ENCODE results near the gene IQSEC3. TPM values are rescaled to one million over a fixed set of nuclear protein-coding genes. Genes with fewer than 3 reads are reported as not detected.

Gene IQSEC3
- total RNA-seq, 1 experiment from 2014 or later: not detected

GRCh38 chr12:202081-202731, 135.6 kb downstream of the IQSEC3 start:
- CTCF ChIA-PET: interaction anchor here (1.3 kb wide), 1 partner anchor 11 kb away, joined by 3 read pairs; no protein-coding TSS in a partner anchor

GRCh38 chr12:203074-203461, 136.5 kb downstream of the IQSEC3 start:
- H3K27me3 Mint-ChIP-seq (ENCODE audit: insufficient read depth, unreplicated experiment): peaks cover 78% of the 10 kb centered on the region
- no peak overlapping the region for H3K4me3 Mint-ChIP-seq (ENCODE audit: unreplicated experiment)
- TF ChIP-seq CTCF (IDR thresholded peaks at IDR 0.05; ENCODE audit: unreplicated experiment): no peak
- H3K36me3 Mint-ChIP-seq (ENCODE audit: insufficient read depth, unreplicated experiment): peaks cover 6% of the 10 kb centered on the region
- intact Hi-C loops (cut with micrococcal nuclease): no loop called here
- no peak for DNase-seq (ENCODE audit: unreplicated experiment)
- H3K27ac Mint-ChIP-seq (ENCODE audit: low read depth, unreplicated experiment): no peak overlapping the region
- H3K4me1 Mint-ChIP-seq (ENCODE audit: insufficient read depth, unreplicated experiment): no peaks in the 10 kb centered on the region
- H3K9me3 Mint-ChIP-seq (ENCODE audit: unreplicated experiment): no peaks in the 10 kb centered on the region
- no TSS peak for BruUV-seq (replicated peaks)
- ChIA-PET POLR2A (no interaction called here), CTCF (no interaction called here)

More at GRCh38 chr12:202081-202731, 135.6 kb downstream of the IQSEC3 start:
- H3K4me3 Mint-ChIP-seq (ENCODE audit: unreplicated experiment): no peak overlapping the region
- H3K9me3 Mint-ChIP-seq (ENCODE audit: unreplicated experiment): no peaks in the 10 kb centered on the region
- POLR2A ChIA-PET: no interaction called here
- no peaks in the 10 kb centered on the region for H3K4me1 Mint-ChIP-seq (ENCODE audit: insufficient read depth, unreplicated experiment)
- DNase-seq (ENCODE audit: unreplicated experiment): no peak
- intact Hi-C loops (cut with micrococcal nuclease): no loop called here
- BruUV-seq (replicated peaks): no TSS peak
- TF ChIP-seq CTCF (IDR thresholded peaks at IDR 0.05; ENCODE audit: unreplicated experiment): no peak
- H3K27me3 Mint-ChIP-seq (ENCODE audit: insufficient read depth, unreplicated experiment): peaks cover 78% of the 10 kb centered on the region
- H3K36me3 Mint-ChIP-seq (ENCODE audit: insufficient read depth, unreplicated experiment): peaks cover 6% of the 10 kb centered on the region
- H3K27ac Mint-ChIP-seq (ENCODE audit: low read depth, unreplicated experiment): no peak overlapping the region

GRCh38 chr12:203462-204260, 137.1 kb downstream of the IQSEC3 start:
- TF ChIP-seq CTCF (IDR thresholded peaks at IDR 0.05; ENCODE audit: unreplicated experiment): no peak
- no peak for DNase-seq (ENCODE audit: unreplicated experiment)
- intact Hi-C loops (cut with micrococcal nuclease): no loop called here
- CTCF ChIA-PET: interaction anchor here (0.7 kb wide), 1 partner anchor 111 kb away, joined by 4 read pairs; no protein-coding TSS in a partner anchor
- Mint-ChIP-seq H3K27me3 (ENCODE audit: insufficient read depth, unreplicated experiment) (peaks cover 78% of the 10 kb centered on the region), H3K27ac (ENCODE audit: low read depth, unreplicated experiment) (no peak overlapping the region), H3K9me3 (ENCODE audit: unreplicated experiment) (no peaks in the 10 kb centered on the region), H3K4me1 (ENCODE audit: insufficient read depth, unreplicated experiment) (no peaks in the 10 kb centered on the region), H3K36me3 (ENCODE audit: insufficient read depth, unreplicated experiment) (peaks cover 6% of the 10 kb centered on the region), H3K4me3 (ENCODE audit: unreplicated experiment) (no peak overlapping the region)
- POLR2A ChIA-PET: no interaction called here
- BruUV-seq (replicated peaks): no TSS peak

- Mint-ChIP-seq H3K4me3 (ENCODE audit: unreplicated experiment) (no peak overlapping the region), H3K9me3 (ENCODE audit: unreplicated experiment) (no peaks in the 10 kb centered on the region)
Measured at GRCh38 chr12:204261-204678, 137.7 kb downstream of the IQSEC3 start.

More at GRCh38 chr12:204261-204678, 137.7 kb downstream of the IQSEC3 start:
- POLR2A ChIA-PET: no interaction called here
- peaks cover 83% of the 10 kb centered on the region for H3K27me3 Mint-ChIP-seq (ENCODE audit: insufficient read depth, unreplicated experiment)
- BruUV-seq (replicated peaks): no TSS peak
- intact Hi-C loops (cut with micrococcal nuclease): no loop called here
- H3K4me1 Mint-ChIP-seq (ENCODE audit: insufficient read depth, unreplicated experiment): no peaks in the 10 kb centered on the region
- no peak for TF ChIP-seq CTCF (IDR thresholded peaks at IDR 0.05; ENCODE audit: unreplicated experiment)
- no peak for DNase-seq (ENCODE audit: unreplicated experiment)
- no peak overlapping the region for H3K27ac Mint-ChIP-seq (ENCODE audit: low read depth, unreplicated experiment)
- CTCF ChIA-PET: no interaction called here
- H3K36me3 Mint-ChIP-seq (ENCODE audit: insufficient read depth, unreplicated experiment): peaks cover 6% of the 10 kb centered on the region
